CD4-positive, alpha-beta T cell treated with Interleukin-17A for 4 hours (primary cell): Measurements from ENCODE around the gene NDUFA3.
A peak's percentile ranks its signal among the peaks of the same experiment; 100 is the strongest.

ENCODE experiments used
- DNase-seq: peaks from one replicate; pipeline ENCODE4 v3.0.0-alpha.2; 2020; ENCODE audit warnings: mixed read lengths

The NDUFA3 gene

GRCh38 chr19:54108496-54108895 is 5.8 kb downstream of the NDUFA3 start:
- no peak for DNase-seq

GRCh38 chr19:54109651-54110050 is 7.0 kb downstream of the NDUFA3 start:
- DNase-seq: no peak

- DNase-seq: peak; percentile 66
Measured at GRCh38 chr19:54114340-54115108, 11.9 kb downstream of the NDUFA3 start.

- DNase-seq: peak; percentile 96
Measured at GRCh38 chr19:54115109-54116063, 12.7 kb downstream of the NDUFA3 start, which contains the start of the genes PRPF31 and TFPT. PRPF31 (plus strand) TSS chr19:54115754; CDS start chr19:54118279, 2,525 bp downstream. TFPT (minus strand) TSS chr19:54115657; CDS start chr19:54115269, 388 bp downstream.

- DNase-seq: no peak
Measured at GRCh38 chr19:54121259-54121658, 18.6 kb downstream of the NDUFA3 start.

GRCh38 chr19:54123682-54124081 is 21.0 kb downstream of the NDUFA3 start:
- DNase-seq: no peak

- DNase-seq: no peak
Measured at GRCh38 chr19:54124393-54124792, 21.7 kb downstream of the NDUFA3 start.

- no peak for DNase-seq
Measured at GRCh38 chr19:54125713-54126112, 23.1 kb downstream of the NDUFA3 start.

GRCh38 chr19:54127688-54128440 is 25.2 kb downstream of the NDUFA3 start:
- DNase-seq: no peak

- no peak for DNase-seq
Measured at GRCh38 chr19:54128441-54128725, 25.7 kb downstream of the NDUFA3 start.

GRCh38 chr19:54128796-54129616 is 26.4 kb downstream of the NDUFA3 start:
- no peak for DNase-seq

- DNase-seq: no peak
Measured at GRCh38 chr19:54129617-54129996, 27.0 kb downstream of the NDUFA3 start.

- no peak for DNase-seq
Measured at GRCh38 chr19:54133312-54133956, 30.8 kb downstream of the NDUFA3 start.

GRCh38 chr19:54133957-54134590 is 31.4 kb downstream of the NDUFA3 start:
- DNase-seq: no peak

GRCh38 chr19:54136086-54136863 is 33.6 kb downstream of the NDUFA3 start:
- no peak for DNase-seq

- DNase-seq: peak; percentile 99
Measured at GRCh38 chr19:54136864-54137698, 34.4 kb downstream of the NDUFA3 start.

- DNase-seq: peak; percentile 34
Measured at GRCh38 chr19:54137699-54138488, 35.2 kb downstream of the NDUFA3 start, which contains the start of gene CNOT3. CNOT3 (plus strand) TSS chr19:54137762; CDS start chr19:54142979, 5,217 bp downstream.
